Measurements from ENCODE around the gene BEND6. TPM values are rescaled to one million over a fixed set of nuclear protein-coding genes. Genes with fewer than 3 reads are reported as not detected.

BEND6 gene
- polyA plus RNA-seq, 1 of the 3 experiments (the other 2 are of a cell fraction) = 6.9 TPM

GRCh38 chr6:56977192-56977591 is 22.3 kb downstream of the BEND6 start (continued):
- TF ChIP-seq REST (IDR thresholded peaks at IDR 0.05; ENCODE audit: low read depth, low read length) = no peak
- no peak for TF ChIP-seq TCF12 (IDR thresholded peaks at IDR 0.05)
- no peak for TF ChIP-seq NRF1 (IDR thresholded peaks at IDR 0.05; ENCODE audit: low read depth, low read length)
- no peak for TF ChIP-seq MXI1 (IDR thresholded peaks at IDR 0.05; ENCODE audit: low read depth, low read length)
- no peak for TF ChIP-seq RXRA (IDR thresholded peaks at IDR 0.05; ENCODE audit: borderline replicate concordance, low read depth)

GRCh38 chr6:56978530-56978929 is 23.6 kb downstream of the BEND6 start:
- H3F3A ChIP-seq (replicated peaks; ENCODE audit: insufficient read depth) = no peaks in the 10 kb centered on the region
- 100% methylated on average over 1 of the region's 1 CpG for WGBS (ENCODE audit: low lambda C conversion rate)
- no peak for TF ChIP-seq MEF2A (IDR thresholded peaks at IDR 0.05; ENCODE audit: borderline replicate concordance, low read depth)
- no peak for TF ChIP-seq NFIC (IDR thresholded peaks at IDR 0.05; ENCODE audit: borderline replicate concordance)
- CTCF ChIA-PET = interaction anchor here (1.0 to 2.2 kb wide), 2 partner anchors 74 to 76 kb away, joined by 3 to 5 read pairs; no protein-coding TSS in a partner anchor
- no peak for DNase-seq
- no peaks in the 10 kb centered on the region for H4K20me1 ChIP-seq (ENCODE audit: insufficient read depth)
- no peaks in the 10 kb centered on the region for H3K4me1 ChIP-seq (ENCODE audit: control insufficient read depth in 1 of 2, insufficient read depth in 2 of 2, low read depth in 1 of 2, low read length in 1 of 2)
- peaks cover 14% of the 10 kb centered on the region for H3K9me3 ChIP-seq
- no peak overlapping the region for H3K27ac ChIP-seq (ENCODE audit: low read depth in 2 of 2, low read length in 1 of 2)
- no peak overlapping the region for H3K4me2 ChIP-seq
- no peaks in the 10 kb centered on the region for H3K9me2 ChIP-seq
- H3K79me2 ChIP-seq (ENCODE audit: insufficient read depth) = no peaks in the 10 kb centered on the region; the same call in 1 of the 2 replicates
- no peak overlapping the region for H3K9ac ChIP-seq
- H3K36me3 ChIP-seq (replicated peaks in 1 of 2; ENCODE audit: control insufficient read depth in 1 of 2, insufficient read depth in 2 of 2, low read length in 1 of 2) = peaks cover 2 to 11% of the 10 kb centered on the region in 2 experiments
- H2AFZ ChIP-seq (ENCODE audit: low read depth) = no peak overlapping the region
- no peaks in the 10 kb centered on the region for H3K27me3 ChIP-seq (ENCODE audit: insufficient read depth)
- POLR2A ChIA-PET = no interaction called here
- H3K4me3 ChIP-seq (ENCODE audit: low read depth in 2 of 2, low read length in 1 of 2) = no peak overlapping the region

GRCh38 chr6:56984361-56984760 is 29.5 kb downstream of the BEND6 start:
- 75% methylated on average over 5 of the region's 5 CpGs for WGBS (ENCODE audit: low lambda C conversion rate)
- Histone ChIP-seq H3K36me3 (replicated peaks in 1 of 2; ENCODE audit: control insufficient read depth in 1 of 2, insufficient read depth in 2 of 2, low read length in 1 of 2) (peaks cover 2 to 8% of the 10 kb centered on the region in 2 experiments), H4K20me1 (ENCODE audit: insufficient read depth) (no peaks in the 10 kb centered on the region), H2AFZ (ENCODE audit: low read depth) (no peak overlapping the region), H3K9me2 (no peaks in the 10 kb centered on the region), H3K79me2 (ENCODE audit: insufficient read depth) (no peaks in the 10 kb centered on the region; the same call in 1 of the 2 replicates), H3K9ac (no peak overlapping the region), H3K27ac (ENCODE audit: low read depth in 2 of 2, low read length in 1 of 2) (no peak overlapping the region), H3K4me3 (ENCODE audit: low read depth in 2 of 2, low read length in 1 of 2) (no peak overlapping the region), H3K4me2 (no peak overlapping the region), H3K9me3 (no peaks in the 10 kb centered on the region), H3F3A (replicated peaks; ENCODE audit: insufficient read depth) (no peaks in the 10 kb centered on the region), H3K4me1 (ENCODE audit: control insufficient read depth in 1 of 2, insufficient read depth in 2 of 2, low read depth in 1 of 2, low read length in 1 of 2) (no peaks in the 10 kb centered on the region), H3K27me3 (ENCODE audit: insufficient read depth) (no peaks in the 10 kb centered on the region)
- no peak for DNase-seq
- POLR2A ChIA-PET = no interaction called here
- no peak for TF ChIP-seq TCF12 (IDR thresholded peaks at IDR 0.05)
- CTCF ChIA-PET = interaction anchor here (0.8 to 3.6 kb wide), 3 partner anchors 36 to 140 kb away, joined by 3 to 14 read pairs (median 3); no protein-coding TSS in a partner anchor
